Effector CD8-positive, alpha-beta T cell (primary cell): ENCODE data around the gene RNF187.
"Not testable (repeated sequence)": the region's sequence is repeated elsewhere in the genome, so short reads cannot be mapped to it uniquely, and the experiment has no call there.

Experiments used
- DNase-seq: peaks from one replicate; lab custom pipeline; 2025; lab: John Stamatoyannopoulos, UW

RNF187 gene

GRCh38 chr1:228486596-228487335 is 416 bp upstream of the RNF187 start:
- DNase-seq: peak; percentile 62

GRCh38 chr1:228488125-228488817 is 1.1 kb downstream of the RNF187 start:
- no peak for DNase-seq

GRCh38 chr1:228488818-228489674 is 1.9 kb downstream of the RNF187 start:
- DNase-seq: no peak

GRCh38 chr1:228490120-228491078 is 3.2 kb downstream of the RNF187 start:
- no peak for DNase-seq

- DNase-seq: no peak
Measured at GRCh38 chr1:228493141-228494043, 6.2 kb downstream of the RNF187 start.

- DNase-seq: no peak
Measured at GRCh38 chr1:228494044-228494353, 6.8 kb downstream of the RNF187 start.

GRCh38 chr1:228494391-228494790 is 7.2 kb downstream of the RNF187 start:
- DNase-seq: no peak

GRCh38 chr1:228494970-228495853 is 8.0 kb downstream of the RNF187 start:
- DNase-seq: no peak

- no peak for DNase-seq
Measured at GRCh38 chr1:228496084-228496483, 8.9 kb downstream of the RNF187 start.

GRCh38 chr1:228496494-228496893 is 9.3 kb downstream of the RNF187 start:
- DNase-seq: no peak

GRCh38 chr1:228497206-228497605 is 10.0 kb downstream of the RNF187 start:
- no peak for DNase-seq

GRCh38 chr1:228497817-228498216 is 10.6 kb downstream of the RNF187 start:
- no peak for DNase-seq

- DNase-seq: no peak
Measured at GRCh38 chr1:228500143-228500734, 13.1 kb downstream of the RNF187 start.

- DNase-seq: peak; percentile 73
Measured at GRCh38 chr1:228500901-228501871, 14.0 kb downstream of the RNF187 start.

- DNase-seq: no peak
Measured at GRCh38 chr1:228502522-228502921, 15.3 kb downstream of the RNF187 start.

- DNase-seq: not testable (repeated sequence)
Measured at GRCh38 chr1:228505944-228506343, 18.8 kb downstream of the RNF187 start.

GRCh38 chr1:228507961-228508652 is 20.9 kb downstream of the RNF187 start:
- DNase-seq: no peak
